Umbilical cord (tissue), 2 donors: ENCODE results near the gene NAT14. TPM values are rescaled to one million over a fixed set of nuclear protein-coding genes. Genes with fewer than 3 reads are reported as not detected.

ENCODE experiments used
- DNase-seq: peaks from one replicate; pipeline ENCODE4 v3.0.0-alpha.2; 2015; ENCODE audit warnings: low spot score
- total RNA-seq: library from RNA; depleted of rRNA; stranded (reverse); fragments of >200 nt; gene quantifications from one replicate; pipeline ENCODE4 v1.2.3, GENCODE V29; 2014; ENCODE audit warnings: low replicate concordance; ENCODE audit not compliant: insufficient read depth

NAT14 gene
- total RNA-seq, 1 donor from 2014 or later, result 18.8 TPM

DNA sequence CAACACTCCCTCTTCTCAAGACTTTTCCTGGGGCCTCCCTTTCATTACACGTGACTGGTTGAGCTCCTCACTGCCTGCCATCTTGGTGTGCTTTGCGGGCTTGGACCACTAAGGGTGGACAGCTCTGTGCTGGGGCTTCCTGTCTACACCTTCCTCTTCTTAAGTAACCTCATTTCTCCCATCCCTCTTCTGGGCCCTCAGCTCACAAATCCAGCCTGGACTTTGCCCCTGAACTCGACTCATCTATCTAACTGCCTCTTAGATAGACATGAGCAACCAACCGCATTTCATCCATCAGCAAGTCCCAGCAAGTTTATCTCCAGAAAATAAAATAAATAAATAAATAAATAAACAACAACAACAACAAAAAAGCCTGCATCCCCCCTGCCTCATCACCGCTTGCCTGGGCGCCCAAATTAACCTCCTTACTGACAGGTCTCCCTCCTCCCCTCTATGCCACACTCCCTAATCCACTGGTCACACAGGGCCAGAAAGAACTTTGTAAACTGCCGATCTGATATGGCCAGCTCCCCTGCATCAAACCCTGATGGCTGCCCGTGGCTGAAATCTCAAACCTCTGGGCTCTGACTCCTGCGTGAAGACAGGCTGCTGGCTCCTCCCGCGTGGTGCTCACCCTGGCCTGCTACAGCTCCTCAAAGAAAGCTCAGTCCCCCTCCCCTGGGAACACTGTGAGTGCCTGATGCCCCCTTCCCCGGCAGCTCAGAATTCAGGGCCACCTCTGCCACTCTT, 31.3 kb upstream of the NAT14 start:
- no peak for DNase-seq

DNA sequence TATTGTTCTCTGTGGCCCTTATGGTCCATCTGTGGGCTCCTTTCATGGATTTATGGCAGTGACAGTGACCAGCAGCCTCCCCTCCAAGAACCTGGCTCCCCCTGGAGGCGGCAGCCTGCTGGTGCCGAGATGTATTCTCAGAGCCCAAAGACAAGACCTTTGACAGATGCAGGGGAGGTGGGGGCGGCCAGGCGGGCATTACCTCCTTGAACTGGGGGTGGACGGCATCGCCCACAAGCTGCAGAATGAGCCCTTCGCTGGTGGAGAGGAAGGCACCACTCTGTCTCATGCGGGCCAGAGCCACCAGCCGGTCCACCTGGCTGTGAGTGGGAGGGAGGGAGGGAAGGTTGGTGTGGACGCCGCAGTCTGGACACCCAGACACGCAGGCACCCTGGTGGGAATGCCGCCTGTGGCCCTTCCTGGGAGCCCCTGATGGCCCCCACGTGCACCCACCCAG, 30.2 kb upstream of the NAT14 start:
- DNase-seq, result no peak

DNA sequence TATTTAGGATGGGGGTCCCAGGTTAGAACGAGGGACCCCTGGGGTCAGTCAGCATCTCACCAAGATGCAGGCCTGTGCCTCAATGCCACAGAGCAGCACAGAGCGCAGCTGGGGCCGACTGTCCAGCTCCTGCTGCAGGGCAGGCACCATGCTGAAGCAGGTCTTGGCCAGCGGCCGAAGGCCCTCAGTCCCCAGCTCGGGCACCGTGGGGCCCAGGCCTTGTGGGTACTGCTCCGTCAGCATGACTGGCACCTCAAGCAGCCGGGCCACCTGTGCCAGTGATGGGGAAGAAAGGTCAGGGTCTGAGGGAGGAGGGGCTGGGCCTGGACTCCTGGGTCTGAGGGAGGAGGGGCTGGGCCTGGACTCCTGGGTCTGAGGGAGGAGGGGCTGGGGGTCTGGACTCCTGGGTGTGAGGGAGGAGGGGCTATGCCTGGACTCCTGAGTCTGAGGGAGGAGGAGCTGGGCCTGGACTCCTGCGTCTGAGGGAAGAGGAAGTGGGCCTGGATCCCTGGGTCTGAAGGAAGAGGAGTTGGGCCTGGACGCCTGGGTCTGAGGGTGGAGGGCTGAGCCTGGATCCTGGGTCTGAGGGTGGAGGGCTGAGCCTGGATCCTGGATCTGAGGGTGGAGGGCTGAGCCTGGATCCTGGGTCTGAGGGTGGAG, 29.3 kb upstream of the NAT14 start:
- DNase-seq, result no peak

DNA sequence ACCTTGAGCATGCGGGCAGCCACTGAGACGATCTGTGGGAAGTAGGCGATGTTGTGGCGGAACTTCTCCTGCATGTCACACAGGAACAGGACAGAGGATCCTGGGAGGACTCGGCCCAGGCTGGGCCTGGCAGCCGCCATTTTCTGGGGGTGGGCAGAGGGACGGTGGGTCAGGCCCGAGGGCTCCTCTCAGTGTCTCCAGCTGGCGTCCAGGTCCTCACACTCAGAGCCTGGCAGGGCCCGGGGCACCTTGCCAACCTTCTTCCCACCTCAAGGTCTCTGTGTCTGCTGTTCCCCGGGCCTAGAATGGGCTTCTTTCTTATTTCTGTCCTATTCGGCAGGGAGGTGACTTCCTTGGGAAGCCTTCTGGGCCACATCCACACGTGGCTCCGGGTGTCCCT, 28.6 kb upstream of the NAT14 start:
- no peak for DNase-seq

GRCh38 chr19:55457683-55458457, 27.1 kb upstream of the NAT14 start:
- no peak for DNase-seq

DNA sequence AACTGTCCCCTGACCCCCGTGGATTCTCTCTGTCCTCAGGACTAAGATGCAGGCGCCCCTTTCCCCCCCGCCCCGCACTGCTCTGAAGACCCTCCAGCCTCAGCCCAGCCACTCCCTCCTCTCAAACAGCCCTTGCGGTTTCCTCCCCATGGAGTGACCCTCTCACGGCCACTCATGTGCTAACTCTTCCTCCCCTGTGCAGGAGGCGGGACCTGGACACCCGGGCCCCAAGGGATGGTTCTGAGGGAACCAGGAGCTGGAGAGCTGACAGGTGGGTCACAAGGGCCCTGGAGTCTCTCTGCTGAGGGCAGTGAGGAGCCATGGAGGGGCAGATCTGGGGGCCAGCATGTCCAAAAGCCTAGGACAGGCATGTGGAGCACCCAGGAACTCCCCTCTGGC, 25.4 kb upstream of the NAT14 start:
- no peak for DNase-seq

GRCh38 chr19:55459950-55460657, 24.9 kb upstream of the NAT14 start:
- DNase-seq, result peak; percentile 58

GRCh38 chr19:55460670-55461258, 24.2 kb upstream of the NAT14 start:
- peak; percentile 92 for DNase-seq

DNA sequence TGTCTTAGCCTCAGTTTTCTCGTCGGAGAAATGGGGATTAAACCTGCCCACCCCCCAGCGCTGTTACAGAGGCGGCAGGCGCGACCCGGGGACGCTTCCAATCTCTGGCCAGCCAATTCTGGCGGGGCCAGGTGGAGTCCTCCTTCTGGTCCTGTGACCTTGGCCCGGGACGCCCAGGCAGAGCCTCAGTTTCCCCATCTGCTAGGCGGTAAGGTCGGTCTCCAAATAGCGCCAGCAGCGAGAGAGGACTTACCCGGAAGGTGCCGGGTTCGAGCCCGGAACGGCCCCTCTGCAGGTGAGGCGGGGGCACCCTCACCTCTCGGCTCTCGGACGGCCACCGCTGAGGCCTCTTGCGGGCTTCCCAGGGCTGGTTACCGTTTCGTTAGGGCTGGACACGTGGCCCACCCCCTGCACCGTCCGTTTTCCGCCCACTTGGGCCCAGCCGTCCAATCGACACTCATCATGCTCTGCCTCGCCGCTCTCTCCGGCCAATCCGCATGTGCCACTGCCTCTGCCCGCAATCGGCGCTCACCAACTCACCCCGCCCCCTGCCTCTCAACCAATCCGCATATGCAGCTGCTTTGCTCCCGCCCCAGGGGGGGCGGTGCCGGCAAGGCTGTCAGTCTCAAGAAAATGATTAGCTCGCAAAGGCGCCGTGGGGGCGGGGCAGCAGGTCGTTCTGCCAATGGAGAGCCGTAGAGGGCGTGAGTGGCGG, 23.6 kb upstream of the NAT14 start, which contains the start of gene ISOC2:
Gene ISOC2 (minus strand): TSS at position 384 of the 715 bp plus-strand sequence. CDS start 5,156 bp downstream, outside the sequence.
- peak; percentile 100 for DNase-seq

GRCh38 chr19:55461974-55462626, 22.9 kb upstream of the NAT14 start:
- peak; percentile 51 for DNase-seq

- no peak for DNase-seq
These were observed 22.3 kb upstream of the NAT14 start for GRCh38 chr19:55462722-55463121.

DNA sequence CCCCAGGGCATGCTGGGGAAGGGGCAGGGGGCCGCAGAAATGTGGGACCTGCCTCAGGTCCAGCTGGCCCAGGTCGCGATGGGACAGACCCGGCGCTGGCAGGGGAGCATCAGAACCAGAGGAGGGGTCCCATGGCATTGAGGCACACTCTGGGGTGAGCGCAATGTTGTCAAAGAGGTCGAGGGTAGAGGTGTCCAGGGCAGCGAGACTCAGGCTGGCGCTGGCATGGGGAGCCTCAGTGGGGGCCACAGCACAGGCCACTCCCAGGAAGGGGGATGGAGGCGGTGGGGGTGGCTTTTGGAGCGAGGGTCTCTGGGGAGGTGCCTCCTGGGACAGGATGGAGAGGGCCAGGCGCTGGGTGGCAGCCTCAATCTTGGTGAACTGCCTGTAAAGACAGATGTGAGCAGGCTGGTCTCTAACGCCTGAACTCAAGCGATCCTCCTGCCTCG, 21.4 kb upstream of the NAT14 start:
- no peak for DNase-seq

GRCh38 chr19:55464039-55464661, 20.8 kb upstream of the NAT14 start:
- DNase-seq, result no peak

DNA sequence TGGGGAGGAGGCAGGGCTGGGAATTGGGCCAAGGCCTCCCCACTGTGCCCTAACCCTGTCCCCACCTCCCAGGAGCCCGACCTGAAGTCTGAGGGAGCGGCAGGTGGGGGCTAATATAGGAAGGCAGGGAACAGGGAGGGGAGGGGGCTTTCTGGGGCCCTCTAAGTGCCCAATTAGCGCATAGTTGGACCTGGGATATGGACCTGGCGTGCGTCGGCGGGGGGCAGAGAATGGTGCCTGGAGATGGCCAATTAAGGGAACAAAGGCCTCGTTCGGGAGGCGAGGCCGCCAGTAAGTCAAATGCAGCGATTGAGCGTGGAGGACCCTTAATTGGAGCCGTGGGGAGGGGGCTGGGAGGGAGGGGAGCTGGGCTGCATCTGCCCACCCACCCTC, 20.3 kb upstream of the NAT14 start, which contains the start of gene C19orf85:
Gene C19orf85 (minus strand): TSS at position 90 of the 393 bp plus-strand sequence. CDS start 197 bp downstream, outside the sequence.
- no peak for DNase-seq

- no peak for DNase-seq
These were observed 19.3 kb upstream of the NAT14 start for GRCh38 chr19:55465460-55466240.

- DNase-seq, result no peak
These were observed 18.8 kb upstream of the NAT14 start for GRCh38 chr19:55466241-55466614.

GRCh38 chr19:55467236-55468053, 17.5 kb upstream of the NAT14 start:
- peak; percentile 46 for DNase-seq

- DNase-seq, result no peak
These were observed 17.0 kb upstream of the NAT14 start for GRCh38 chr19:55468054-55468393.
